Thymus (tissue), 11 donors: ENCODE data around the gene GAK. TPM values are rescaled to one million over a fixed set of nuclear protein-coding genes. Genes with fewer than 3 reads are reported as not detected.

ENCODE experiments used
- DNase-seq, 9 donors: peaks; one replicate each; pipeline ENCODE4 v3.0.0-alpha.2; 2013; ENCODE audit warnings: low spot score in 9 of 9, low read depth in 6 of 9, missing footprints in 1 of 9
- H3K27ac ChIP-seq, 2 donors: one replicate each; pipeline ENCODE4 v1.5.1; 2013; ENCODE audit warnings: control low read depth in 1 of 2, low read depth in 1 of 2, low read length in 1 of 2, mild to moderate bottlenecking in 1 of 2, moderate library complexity in 1 of 2
- H3K27me3 ChIP-seq, 2 donors: one replicate each; pipeline ENCODE4 v1.5.1; 2013; ENCODE audit warnings: low read length in 1 of 2; ENCODE audit not compliant: control insufficient read depth in 2 of 2, insufficient read depth in 1 of 2
- H3K36me3 ChIP-seq, 2 donors: one replicate each; pipeline ENCODE4 v1.5.1; 2013; ENCODE audit warnings: low read length in 1 of 2, mild to moderate bottlenecking in 1 of 2, moderate library complexity in 1 of 2; ENCODE audit not compliant: control insufficient read depth in 2 of 2, insufficient read depth in 2 of 2
- H3K4me1 ChIP-seq, 2 donors: one replicate each; pipeline ENCODE4 v1.5.1; 2013; ENCODE audit warnings: low read length in 2 of 2; ENCODE audit not compliant: control insufficient read depth in 2 of 2, insufficient read depth in 2 of 2
- H3K4me3 ChIP-seq, 2 donors: one replicate each; pipeline ENCODE4 v1.5.1; 2013; ENCODE audit warnings: low read length in 2 of 2, control low read depth in 1 of 2, mild to moderate bottlenecking in 1 of 2
- H3K9me3 ChIP-seq, 2 donors: one replicate each; pipeline ENCODE4 v1.5.1; 2013; ENCODE audit warnings: low read length in 1 of 2, mild to moderate bottlenecking in 1 of 2; ENCODE audit not compliant: control insufficient read depth in 2 of 2, insufficient read depth in 1 of 2
- WGBS: extraction: QIAGEN DNeasy Blood & Tissue Kit; methylation state at CpG from one replicate; pipeline ENCODE4 v1.1.7; 2013; 5-methylcytosine and 5-hydroxymethylcytosine counted together
- polyA plus RNA-seq: library from polyadenylated mRNA; stranded (reverse); fragments of 200-250 nt; gene quantifications from one replicate; pipeline ENCODE4 v1.2.3, GENCODE V29; 2013
- total RNA-seq: library from RNA; stranded (reverse); fragments of 120-200 nt; gene quantifications from one replicate; pipeline ENCODE4 v1.2.4, GENCODE V29; 2013
- donor health status: healthy.

The GAK gene
- total and polyA plus RNA-seq, 2 donors = 47.5 to 230 TPM

- Histone ChIP-seq H3K27ac (no peak overlapping the region), H3K4me3 (no peak overlapping the region), H3K4me1 (no peaks in the 10 kb centered on the region), H3K9me3 (no peaks in the 10 kb centered on the region), H3K27me3 (no peaks in the 10 kb centered on the region), H3K36me3 (peaks cover 12 to 50% of the 10 kb centered on the region in 2 donors)
- DNase-seq = no peak
- 97% methylated on average over 33 of the region's 33 CpGs for WGBS
These were observed 23.2 kb upstream of the GAK start for GRCh38 chr4:955161-955921.

- DNase-seq = no peak
- Histone ChIP-seq H3K4me1 (no peaks in the 10 kb centered on the region), H3K36me3 (peaks cover 12 to 43% of the 10 kb centered on the region in 2 donors), H3K27me3 (no peaks in the 10 kb centered on the region), H3K4me3 (no peak overlapping the region), H3K9me3 (no peaks in the 10 kb centered on the region), H3K27ac (no peak overlapping the region)
- WGBS = 95% methylated on average over 17 of the region's 17 CpGs
These were observed 22.3 kb upstream of the GAK start for GRCh38 chr4:954211-955020.

GRCh38 chr4:953574-953915 lies 21.4 kb upstream of the GAK start:
- no peaks in the 10 kb centered on the region for H3K9me3 ChIP-seq
- H3K27me3 ChIP-seq = no peaks in the 10 kb centered on the region
- no peak for DNase-seq
- H3K4me1 ChIP-seq = no peaks in the 10 kb centered on the region
- H3K36me3 ChIP-seq = peaks cover 12 to 34% of the 10 kb centered on the region in 2 donors
- no peak overlapping the region for H3K4me3 ChIP-seq
- H3K27ac ChIP-seq = no peak overlapping the region
- WGBS = over 99% methylated on average over 13 of the region's 13 CpGs

- Histone ChIP-seq H3K4me3 (no peak overlapping the region), H3K36me3 (peaks cover 12 to 31% of the 10 kb centered on the region in 2 donors), H3K9me3 (no peaks in the 10 kb centered on the region), H3K4me1 (no peaks in the 10 kb centered on the region), H3K27me3 (no peaks in the 10 kb centered on the region), H3K27ac (no peak overlapping the region)
- DNase-seq = no peak
- WGBS = 95% methylated on average over 28 of the region's 28 CpGs
These were observed 20.9 kb upstream of the GAK start for GRCh38 chr4:952881-953573.

GRCh38 chr4:951594-952468 lies 19.7 kb upstream of the GAK start:
- 95% methylated on average over 23 of the region's 23 CpGs for WGBS
- Histone ChIP-seq H3K4me1 (no peaks in the 10 kb centered on the region), H3K27me3 (no peaks in the 10 kb centered on the region), H3K9me3 (no peaks in the 10 kb centered on the region), H3K36me3 (peaks cover 12 to 21% of the 10 kb centered on the region in 2 donors), H3K4me3 (no peak overlapping the region), H3K27ac (no peak overlapping the region)
- no peak for DNase-seq

- Histone ChIP-seq H3K36me3 (peaks cover 12 to 21% of the 10 kb centered on the region in 2 donors), H3K27ac (no peak overlapping the region), H3K4me3 (no peak overlapping the region), H3K27me3 (peaks cover 0 to 5% of the 10 kb centered on the region in 2 donors), H3K9me3 (no peaks in the 10 kb centered on the region), H3K4me1 (no peaks in the 10 kb centered on the region)
- WGBS = 95% methylated on average over 7 of the region's 7 CpGs
- DNase-seq = no peak
These were observed 19.1 kb upstream of the GAK start for GRCh38 chr4:951186-951585.

- H3K27me3 ChIP-seq = peaks cover 0 to 13% of the 10 kb centered on the region in 2 donors
- H3K9me3 ChIP-seq = no peaks in the 10 kb centered on the region
- WGBS = 95% methylated on average over 30 of the region's 30 CpGs
- DNase-seq = no peak
- peaks cover 12 to 21% of the 10 kb centered on the region in 2 donors for H3K36me3 ChIP-seq
- H3K27ac ChIP-seq = no peak overlapping the region
- no peaks in the 10 kb centered on the region for H3K4me1 ChIP-seq
- no peak overlapping the region for H3K4me3 ChIP-seq
These were observed 18.3 kb upstream of the GAK start for GRCh38 chr4:950136-951020.

GRCh38 chr4:949656-950055 lies 17.5 kb upstream of the GAK start:
- H3K4me3 ChIP-seq = no peak overlapping the region
- peaks cover 9 to 21% of the 10 kb centered on the region in 2 donors for H3K36me3 ChIP-seq
- 95% methylated on average over 20 of the region's 20 CpGs for WGBS
- H3K9me3 ChIP-seq = no peaks in the 10 kb centered on the region
- DNase-seq = no peak
- H3K27ac ChIP-seq = no peak overlapping the region
- peaks cover 0 to 18% of the 10 kb centered on the region in 2 donors for H3K27me3 ChIP-seq
- H3K4me1 ChIP-seq = no peaks in the 10 kb centered on the region
